SH-SY5Y (cell line): ENCODE data around the gene SLC23A2.
A peak's percentile ranks its signal among the peaks of the same experiment; 100 is the strongest.

ENCODE experiments used
- GATA2 ChIP-seq: IDR thresholded peaks from 2 replicates; pipeline ENCODE4 v1.6.1; 2011; ENCODE audit warnings: mild to moderate bottlenecking, low read depth, low read length
- GATA3 ChIP-seq: IDR thresholded peaks from 2 replicates; pipeline ENCODE4 v1.6.1; 2011; ENCODE audit warnings: low read depth, mild to moderate bottlenecking, low read length, moderate library complexity

Gene SLC23A2

DNA sequence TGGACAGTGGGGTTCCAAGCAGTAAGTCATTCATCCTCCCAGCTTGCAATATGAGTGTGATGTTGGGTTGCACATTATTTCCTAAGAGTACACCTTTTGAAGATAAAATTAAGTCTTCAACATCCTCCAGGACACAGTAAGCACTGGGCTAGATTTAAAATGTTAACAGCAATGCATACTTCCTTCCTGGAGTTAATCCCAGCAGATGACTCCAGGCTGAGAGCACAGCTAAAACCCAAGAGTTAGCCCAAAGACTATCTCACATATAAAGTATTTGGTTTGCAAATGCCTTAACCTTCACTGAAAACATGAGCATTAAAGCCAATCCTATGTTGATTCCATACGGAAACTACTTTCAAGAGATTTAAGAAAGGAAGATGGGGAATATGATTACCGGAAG lies 69.2 kb downstream of the SLC23A2 start:
- TF ChIP-seq GATA3 (no peak), GATA2 (no peak)

DNA sequence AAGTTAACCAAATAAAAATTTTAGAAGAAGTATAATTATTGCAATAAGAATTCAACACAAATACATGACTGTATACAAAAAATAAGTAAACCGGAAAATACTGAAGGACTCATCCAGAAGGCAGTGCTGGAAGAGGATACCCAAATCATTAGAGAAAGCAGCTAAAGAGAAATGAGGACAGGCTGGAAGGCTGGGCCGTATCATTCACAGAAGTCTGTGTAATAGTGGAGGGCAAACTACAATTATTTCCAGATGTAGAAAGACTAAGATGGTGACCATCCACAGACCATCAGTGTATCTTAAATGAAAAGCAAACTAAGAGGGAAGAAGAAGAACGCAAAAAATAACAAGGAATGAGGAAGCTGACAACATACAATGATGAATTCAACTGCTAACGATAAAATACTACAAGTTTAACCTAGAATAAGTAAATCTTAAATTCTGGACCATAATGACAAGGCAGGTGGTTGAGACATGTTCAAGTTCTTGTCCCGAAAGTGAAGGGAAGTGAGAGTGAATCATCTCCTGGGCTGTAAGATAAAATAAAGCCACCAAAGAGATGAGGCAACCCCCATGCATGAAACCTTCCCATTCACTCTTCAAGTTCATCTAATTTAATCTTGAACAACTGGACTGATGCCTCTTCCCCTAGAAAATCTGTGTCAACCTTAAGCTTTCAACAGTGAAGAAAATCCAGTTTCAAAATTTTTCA lies 71.5 kb downstream of the SLC23A2 start:
- no peak for TF ChIP-seq GATA2

DNA sequence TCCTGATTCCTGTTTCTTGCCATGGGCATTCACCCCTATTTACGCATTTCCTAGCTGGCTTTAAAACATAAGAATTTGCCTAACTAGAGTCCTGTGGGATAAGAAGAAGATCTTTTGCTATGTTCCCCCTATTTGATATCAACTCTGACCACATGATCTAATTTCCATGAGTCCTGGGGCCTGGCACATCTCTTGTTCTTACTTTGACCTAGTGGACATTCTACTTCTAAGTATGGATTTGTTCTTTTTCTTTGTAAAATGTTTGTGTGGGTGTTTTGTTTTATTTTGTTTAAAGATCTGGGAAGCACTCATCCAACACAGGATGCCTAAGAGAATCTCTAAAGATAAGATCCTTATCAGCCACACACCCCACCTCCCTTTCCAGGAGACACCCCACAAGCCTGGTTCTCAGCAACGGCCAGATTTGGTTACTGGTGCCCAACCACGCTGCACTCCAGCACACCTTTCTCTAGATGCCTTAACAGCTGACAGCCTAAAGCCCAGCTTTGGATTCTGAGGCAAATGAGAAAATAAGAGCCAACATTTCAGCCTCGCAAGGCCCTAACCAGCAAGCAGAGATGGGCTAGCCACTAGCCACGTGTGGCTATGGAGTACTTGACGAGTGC lies 74.7 kb downstream of the SLC23A2 start:
- no peak for TF ChIP-seq GATA3
- no peak; the same call in 1 of the 2 replicates for TF ChIP-seq GATA2

DNA sequence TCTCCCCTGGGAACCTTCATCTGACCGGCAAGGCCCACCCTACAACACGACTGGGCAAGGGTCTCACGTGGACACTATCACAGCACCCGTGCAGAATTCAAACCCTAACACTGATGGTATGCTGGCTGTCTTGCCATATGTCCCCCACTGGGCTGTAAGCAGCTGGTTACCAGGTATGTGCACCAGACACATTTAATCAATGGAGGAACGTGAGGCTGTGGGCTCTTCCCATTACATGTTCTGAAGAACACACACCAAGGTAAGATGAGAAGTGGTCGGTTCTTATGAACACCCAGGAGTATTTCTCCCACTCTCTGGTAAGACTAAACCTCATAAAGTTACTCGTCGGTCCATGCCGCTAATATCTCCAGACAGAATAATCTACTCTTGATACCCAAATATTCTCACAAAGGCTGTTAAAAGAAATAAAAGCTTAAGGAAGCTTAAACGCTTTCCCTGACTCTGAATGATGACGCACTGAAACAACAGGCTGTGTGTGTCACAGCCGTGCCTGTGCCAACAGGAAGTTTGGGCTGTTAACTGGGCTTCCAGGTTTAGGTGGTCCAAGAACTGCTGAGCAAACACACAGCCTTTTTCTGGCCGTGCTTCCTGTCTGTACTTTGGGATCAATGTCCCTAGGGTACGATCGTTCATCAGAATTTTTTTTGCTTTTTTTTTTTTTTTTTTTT lies 75.3 kb downstream of the SLC23A2 start:
- no peak for TF ChIP-seq GATA2
- TF ChIP-seq GATA3, result no peak

DNA sequence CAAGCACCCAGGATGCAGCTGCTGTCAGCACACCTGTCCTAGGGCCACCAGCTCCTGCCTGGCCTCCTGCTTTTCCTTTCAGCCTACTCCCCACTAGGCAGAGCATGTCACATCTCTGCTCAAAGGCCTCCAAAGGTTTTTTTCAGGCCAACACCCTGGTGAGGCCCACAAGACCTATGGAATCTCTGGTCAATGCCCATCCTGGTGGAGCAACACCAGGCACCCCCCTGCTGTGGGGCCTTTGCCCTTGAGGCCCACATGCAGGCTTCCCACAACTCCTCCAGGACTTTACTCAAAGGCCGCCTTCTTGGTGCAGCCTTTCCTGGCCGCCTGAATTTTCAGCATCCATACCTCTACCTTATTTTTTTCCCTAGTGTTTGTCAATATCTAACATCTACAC lies 76.9 kb downstream of the SLC23A2 start:
- TF ChIP-seq GATA3 (no peak), GATA2 (no peak)

DNA sequence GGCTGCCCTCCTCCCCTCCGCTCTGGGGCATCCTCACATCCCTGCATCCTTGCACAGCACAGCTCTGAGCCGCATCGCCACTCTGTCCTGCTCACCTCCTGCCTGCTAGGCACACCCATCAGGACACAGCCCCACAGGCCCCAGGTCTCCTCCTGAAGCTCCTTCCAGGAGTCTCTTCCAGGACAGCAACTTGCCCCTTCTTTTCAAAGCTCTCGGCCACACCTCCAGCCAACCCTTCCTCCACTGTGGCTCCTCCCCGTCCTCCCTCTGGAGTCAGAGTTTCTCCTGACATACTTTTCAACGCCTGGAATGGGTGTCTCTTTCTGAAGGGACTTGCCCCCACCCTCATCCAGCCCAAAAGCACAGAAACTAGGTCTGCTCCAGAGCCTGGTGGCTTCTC lies 77.3 kb downstream of the SLC23A2 start:
- TF ChIP-seq GATA2 (no peak), GATA3 (no peak)

DNA sequence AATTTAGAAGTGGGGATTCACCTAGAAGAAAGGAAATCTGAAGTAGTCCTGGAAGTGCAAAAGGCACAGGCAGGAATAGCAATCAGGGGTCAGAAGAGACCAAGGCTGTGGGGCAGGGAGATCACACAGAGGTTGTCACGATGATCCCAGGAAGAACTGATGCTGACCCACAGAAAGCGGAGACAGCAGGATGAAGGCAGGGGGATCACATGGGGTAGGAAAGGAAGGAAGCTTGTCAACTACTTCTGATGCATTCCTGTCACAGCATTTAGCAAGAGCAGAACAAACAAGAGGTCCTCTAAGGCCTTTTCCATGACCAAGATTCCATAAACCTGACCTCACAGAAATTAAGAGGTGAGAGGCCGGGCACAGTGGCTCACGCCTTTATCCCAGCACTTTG lies 79.1 kb downstream of the SLC23A2 start:
- TF ChIP-seq GATA3, result no peak
- TF ChIP-seq GATA2, result no peak

DNA sequence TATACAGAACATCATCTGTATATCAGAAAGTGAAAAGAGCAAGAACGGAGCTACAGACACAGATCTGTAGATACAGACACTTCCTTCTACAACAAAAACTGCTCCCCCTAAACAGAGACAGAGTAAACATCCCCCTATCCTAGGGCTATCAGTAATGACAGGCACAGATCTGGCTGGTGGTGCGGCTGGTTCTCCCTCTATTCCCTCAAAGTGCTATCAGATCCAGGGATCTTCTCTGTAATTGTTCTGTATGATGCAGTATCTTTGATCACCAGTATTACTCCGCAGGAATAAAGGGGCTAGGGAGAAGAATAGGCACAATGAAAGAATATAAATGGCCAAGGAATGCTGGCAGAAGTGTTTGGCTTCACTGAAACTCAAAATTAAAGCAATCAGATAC lies 80.7 kb downstream of the SLC23A2 start:
- peak; percentile 96 for TF ChIP-seq GATA2
- peak; percentile 91 for TF ChIP-seq GATA3

DNA sequence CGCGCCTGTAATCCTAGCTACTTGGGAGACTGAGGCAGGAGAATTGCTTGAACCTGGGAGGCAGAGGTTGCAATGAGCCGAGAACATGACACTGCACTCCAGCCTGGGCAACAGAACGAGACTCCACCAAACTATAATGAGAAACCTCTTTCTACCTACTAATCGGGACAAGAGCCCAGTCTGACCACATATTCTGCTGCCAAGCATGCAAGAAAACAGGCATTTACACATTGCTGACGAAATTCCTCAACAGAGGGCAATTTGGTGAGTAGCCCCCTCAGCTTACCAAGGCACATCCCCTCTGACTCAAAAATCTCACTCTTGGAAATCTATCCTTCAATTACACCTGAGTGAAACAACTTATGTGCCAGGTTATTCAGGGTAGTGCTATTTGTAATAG lies 81.2 kb downstream of the SLC23A2 start:
- no peak for TF ChIP-seq GATA2
- TF ChIP-seq GATA3, result no peak

DNA sequence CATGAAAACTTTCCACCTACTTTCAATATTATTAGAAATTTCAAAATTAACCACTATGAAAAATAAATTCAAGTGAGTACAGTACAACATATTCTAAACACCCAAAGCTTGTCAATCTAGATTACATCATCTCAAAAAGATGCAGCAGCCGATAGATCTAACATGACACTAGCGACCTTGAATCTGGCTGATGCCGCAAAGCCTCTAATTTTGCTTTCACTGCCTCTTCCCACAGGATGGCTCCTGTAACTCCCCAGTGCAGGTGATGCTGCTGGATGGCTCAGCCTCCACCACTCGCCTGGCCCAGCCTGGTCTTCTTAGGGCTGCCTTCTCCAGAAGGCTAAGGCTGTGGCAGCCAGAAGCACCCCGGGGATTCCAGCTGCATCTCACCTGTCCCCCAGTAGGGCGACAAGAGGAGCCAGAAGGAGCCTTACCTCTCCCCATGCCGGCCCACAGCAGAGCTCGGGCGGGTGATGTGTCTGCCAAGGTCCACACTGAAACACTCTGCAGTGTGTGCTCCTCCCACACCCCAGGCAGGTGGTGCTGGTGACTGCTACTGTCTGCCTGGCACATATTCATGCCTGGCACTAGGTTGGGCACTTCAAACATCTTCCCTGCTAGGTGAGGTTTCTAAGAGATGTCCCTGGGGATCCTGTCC lies 82.1 kb downstream of the SLC23A2 start:
- TF ChIP-seq GATA3 (no peak), GATA2 (no peak)

DNA sequence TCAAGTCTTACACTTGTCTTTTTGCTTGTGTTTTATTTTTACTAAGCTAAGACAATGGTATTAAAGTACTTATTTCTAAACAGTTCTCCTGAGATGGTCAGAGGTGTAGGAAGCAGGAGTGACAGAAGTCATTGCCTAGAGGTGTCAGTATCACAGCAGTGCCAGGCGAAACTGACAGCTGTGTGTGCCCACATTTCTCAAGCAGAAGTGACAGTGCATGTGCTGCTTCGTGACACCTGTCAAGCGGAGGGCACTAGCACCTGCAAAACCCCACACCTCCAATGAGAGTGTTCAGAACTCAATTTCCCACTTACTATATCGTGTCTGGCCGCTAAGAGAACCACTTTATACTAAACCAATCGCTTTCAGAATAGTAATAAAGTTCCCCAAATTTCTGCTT lies 82.8 kb downstream of the SLC23A2 start:
- TF ChIP-seq GATA3, result no peak
- no peak for TF ChIP-seq GATA2

DNA sequence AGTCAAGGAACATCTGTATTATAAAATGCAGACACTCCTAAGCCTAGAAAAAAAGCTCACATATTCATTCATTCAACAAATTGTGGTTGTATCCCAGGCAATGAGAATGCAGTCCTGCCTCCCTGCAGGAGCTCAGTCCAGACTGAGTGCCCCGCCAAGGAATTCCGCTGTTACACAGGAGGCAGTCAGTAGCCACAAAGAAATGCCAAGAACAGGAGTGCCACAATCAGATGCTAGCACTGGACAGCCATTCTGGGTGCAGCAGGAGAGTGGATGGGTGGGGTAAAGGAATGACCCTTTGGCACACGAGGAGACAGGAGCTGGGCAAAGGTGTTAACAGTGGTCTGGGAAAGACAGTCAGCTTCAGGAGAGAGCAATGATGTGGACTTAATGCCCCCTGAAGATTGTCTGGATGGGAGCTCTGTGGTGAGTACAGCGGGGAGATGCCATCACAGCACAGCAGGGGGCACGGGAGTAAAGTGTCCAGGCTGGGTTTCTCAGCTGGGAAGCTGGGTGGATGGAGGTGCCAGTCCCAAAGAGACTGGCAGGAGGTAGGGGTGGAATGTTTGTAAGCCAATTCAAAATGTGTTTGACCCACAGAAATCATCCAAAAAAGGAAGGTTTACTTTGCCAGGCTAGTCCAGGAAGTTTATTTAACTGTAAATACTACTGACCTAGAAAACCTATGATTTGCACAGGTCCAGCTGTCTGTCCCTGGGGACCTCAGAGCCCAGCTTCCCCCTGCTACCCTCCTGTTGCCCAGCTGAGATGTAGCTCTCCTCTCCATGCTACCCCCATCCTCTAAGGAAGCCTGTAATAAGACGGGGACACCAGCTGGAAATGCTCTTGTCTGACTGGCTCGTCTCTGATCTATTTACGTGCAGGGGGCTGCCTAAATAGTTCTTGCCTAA lies 84.1 kb downstream of the SLC23A2 start:
- TF ChIP-seq GATA3 (no peak), GATA2 (no peak)

DNA sequence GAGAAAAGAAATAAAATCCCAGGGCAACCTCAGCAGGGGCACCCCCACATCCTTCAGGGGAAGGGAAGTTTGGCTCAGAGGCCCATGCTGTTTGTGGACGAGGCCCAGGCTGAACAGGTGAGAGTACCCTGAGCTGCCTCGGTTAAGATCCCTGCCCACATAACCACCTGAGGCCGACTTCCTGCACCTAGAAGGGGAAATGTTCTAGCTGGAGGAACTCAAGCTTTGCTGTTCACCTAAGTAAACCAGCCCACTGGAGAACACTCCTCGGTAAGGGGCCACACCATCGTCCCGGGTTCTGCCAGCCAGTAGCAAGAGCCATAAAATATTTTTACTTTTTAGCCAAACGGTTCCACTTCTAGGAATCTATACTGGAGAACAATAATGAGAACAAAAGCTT lies 88.2 kb downstream of the SLC23A2 start:
- TF ChIP-seq GATA2 (no peak), GATA3 (no peak)
